Cardiac fibroblast (primary cell): ENCODE data around the gene FRMD1.

Source experiments
- DNase-seq, 2 donors: peaks; one replicate each; pipeline versions ENCODE4 v3.0.0 to v3.0.0-alpha.2; 2010; ENCODE audit warnings: low read depth in 2 of 2
- H3K4me3 ChIP-seq, 2 donors: replicated peaks in 1 of 2; 1 replicate in 1 of 2; 2 replicates in 1 of 2; pipeline ENCODE4 v1.5.1; 2011; ENCODE audit warnings: low read depth in 2 of 2, low read length in 2 of 2, mild to moderate bottlenecking in 2 of 2, moderate library complexity in 1 of 2
- CTCF ChIP-seq: IDR thresholded peaks from one replicate; pipeline ENCODE4 v1.5.1; 2011; ENCODE audit warnings: low read depth, mild to moderate bottlenecking, low read length, inconsistent platforms

FRMD1 gene

DNA sequence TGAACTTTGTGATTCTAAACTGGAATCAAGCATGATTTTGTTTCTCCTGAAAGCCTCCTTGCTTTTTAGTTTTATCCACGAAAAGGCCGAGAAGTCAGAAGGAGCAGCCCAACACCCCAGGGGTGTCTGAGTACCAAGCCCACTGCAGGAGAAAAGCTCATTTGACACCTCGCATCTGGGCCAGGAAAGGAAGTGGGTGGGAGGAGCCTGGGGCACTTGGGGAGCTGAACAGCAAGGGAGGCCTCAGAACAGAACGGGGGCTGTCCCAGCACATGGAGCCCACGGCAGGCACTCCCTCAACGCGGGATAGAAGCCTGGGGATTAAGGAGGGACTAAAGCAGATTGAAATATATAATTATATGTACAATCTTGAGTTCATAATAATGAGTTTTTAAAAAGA lies 75.0 kb downstream of the FRMD1 start:
- DNase-seq: no peak
- no peak overlapping the region for H3K4me3 ChIP-seq
- no peak for TF ChIP-seq CTCF
